MCF 10A (cell line): ENCODE results near the gene SLIT3. TPM values are rescaled to one million over a fixed set of nuclear protein-coding genes. Genes with fewer than 3 reads are reported as not detected.

Source experiments
- BruUV-seq: library from RNA; stranded (reverse); fragments of 400-500 nt; replicated peaks from 2 replicates; lab custom pipeline; 2021; lab: Mats Ljungman, UMichigan
- CTCF ChIA-PET: fragments of 300-600 bp; sonication (Branson Sonifier 250); formaldehyde crosslinking; extraction: SDS; loops from one replicate; lab custom pipeline; 2021; ENCODE audit warnings: antibody characterized with exemption, inconsistent platforms; lab: Yijun Ruan, JAX
- POLR2A ChIA-PET: fragments of 300-600, 350-650 bp; sonication (Branson Sonifier 250); formaldehyde crosslinking; extraction: SDS; loops from one replicate; lab custom pipeline; 2020; ENCODE audit warnings: antibody characterized with exemption, inconsistent platforms; lab: Yijun Ruan, JAX
- DNase-seq: peaks from one replicate; pipeline ENCODE4 v3.0.0-alpha.2; 2018; ENCODE audit not compliant: unreplicated experiment
- H3K27ac Mint-ChIP-seq: one replicate; pipeline ENCODE4 v1.8.0; 2022; ENCODE audit warnings: mild to moderate bottlenecking, low read depth, mixed read lengths; ENCODE audit not compliant: unreplicated experiment
- H3K27me3 Mint-ChIP-seq: one replicate; pipeline ENCODE4 v1.8.0; 2022; ENCODE audit warnings: mixed read lengths; ENCODE audit not compliant: insufficient read depth, unreplicated experiment
- H3K36me3 Mint-ChIP-seq: one replicate; pipeline ENCODE4 v1.8.0; 2022; ENCODE audit warnings: mild to moderate bottlenecking, moderate library complexity, mixed read lengths; ENCODE audit not compliant: insufficient read depth, unreplicated experiment
- H3K4me1 Mint-ChIP-seq: one replicate; pipeline ENCODE4 v1.8.0; 2022; ENCODE audit warnings: mixed read lengths; ENCODE audit not compliant: insufficient read depth, unreplicated experiment
- H3K4me3 Mint-ChIP-seq: one replicate; pipeline ENCODE4 v1.8.0; 2022; ENCODE audit warnings: mild to moderate bottlenecking, moderate library complexity, mixed read lengths; ENCODE audit not compliant: unreplicated experiment
- H3K9me3 Mint-ChIP-seq: one replicate; pipeline ENCODE4 v1.8.0; 2022; ENCODE audit warnings: mixed read lengths; ENCODE audit not compliant: unreplicated experiment
- CTCF ChIP-seq: fragments of 200-600 bp; IDR thresholded peaks from one replicate; pipeline ENCODE4 v1.8.0; 2022; ENCODE audit warnings: antibody characterized with exemption, mild to moderate bottlenecking; ENCODE audit not compliant: unreplicated experiment
- intact Hi-C: fragments of 100-400 bp; cut with micrococcal nuclease; formaldehyde crosslinking; loops from 2 replicates; pipeline ENCODE4 v1.14.1; 2022
- total RNA-seq: library from RNA; stranded (reverse); gene quantifications from 2 replicates; pipeline ENCODE4 v1.2.3, GENCODE V29; 2022

Gene SLIT3
- total RNA-seq, 1 experiment from 2014 or later, result 0.89 TPM

GRCh38 chr5:168693297-168693696, 607.6 kb downstream of the SLIT3 start:
- H3K36me3 Mint-ChIP-seq, result no peaks in the 10 kb centered on the region
- no peak overlapping the region for H3K27ac Mint-ChIP-seq
- no peaks in the 10 kb centered on the region for H3K9me3 Mint-ChIP-seq
- TF ChIP-seq CTCF, result no peak
- H3K4me1 Mint-ChIP-seq, result no peaks in the 10 kb centered on the region
- no peak for DNase-seq
- no peaks in the 10 kb centered on the region for H3K27me3 Mint-ChIP-seq
- intact Hi-C loops, result no loop called here
- H3K4me3 Mint-ChIP-seq, result no peak overlapping the region
- POLR2A ChIA-PET, result no interaction called here
- BruUV-seq, result no TSS peak
- CTCF ChIA-PET, result interaction anchor here (0.7 to 5.1 kb wide), 2 partner anchors 13 to 885 kb away, joined by 3 to 32 read pairs; no protein-coding TSS in a partner anchor

- Mint-ChIP-seq H3K27ac (no peak overlapping the region), H3K4me1 (no peaks in the 10 kb centered on the region), H3K4me3 (no peak overlapping the region), H3K36me3 (no peaks in the 10 kb centered on the region), H3K27me3 (no peaks in the 10 kb centered on the region), H3K9me3 (no peaks in the 10 kb centered on the region)
- DNase-seq, result no peak
- CTCF ChIA-PET, result interaction anchor here (0.6 to 5.1 kb wide), 3 partner anchors 12 to 394 kb away, joined by 3 to 32 read pairs (median 4); no protein-coding TSS in a partner anchor
- intact Hi-C loops, result no loop called here
- no TSS peak for BruUV-seq
- POLR2A ChIA-PET, result no interaction called here
- TF ChIP-seq CTCF, result no peak
These were observed 609.0 kb downstream of the SLIT3 start for GRCh38 chr5:168691891-168692290.

GRCh38 chr5:168689260-168689659, 611.7 kb downstream of the SLIT3 start:
- Mint-ChIP-seq H3K9me3 (no peaks in the 10 kb centered on the region), H3K36me3 (no peaks in the 10 kb centered on the region), H3K27me3 (no peaks in the 10 kb centered on the region), H3K4me3 (no peak overlapping the region), H3K4me1 (no peaks in the 10 kb centered on the region), H3K27ac (no peak overlapping the region)
- CTCF ChIA-PET, result interaction anchor here (0.5 to 3.0 kb wide), 3 partner anchors 9 to 238 kb away, joined by 4 to 38 read pairs (median 10); no protein-coding TSS in a partner anchor
- intact Hi-C loops, result no loop called here
- no peak for DNase-seq
- no peak for TF ChIP-seq CTCF
- BruUV-seq, result no TSS peak
- POLR2A ChIA-PET, result no interaction called here

GRCh38 chr5:168686837-168687236, 614.1 kb downstream of the SLIT3 start:
- no peaks in the 10 kb centered on the region for H3K27me3 Mint-ChIP-seq
- H3K27ac Mint-ChIP-seq, result no peak overlapping the region
- TF ChIP-seq CTCF, result no peak
- H3K4me1 Mint-ChIP-seq, result no peaks in the 10 kb centered on the region
- CTCF ChIA-PET, result interaction anchor here (0.5 kb wide), 1 partner anchor 214 kb away, joined by 3 read pairs; no protein-coding TSS in a partner anchor
- BruUV-seq, result no TSS peak
- intact Hi-C loops, result no loop called here
- POLR2A ChIA-PET, result no interaction called here
- no peaks in the 10 kb centered on the region for H3K36me3 Mint-ChIP-seq
- no peak for DNase-seq
- H3K4me3 Mint-ChIP-seq, result no peak overlapping the region
- no peaks in the 10 kb centered on the region for H3K9me3 Mint-ChIP-seq
